ENCODE data around the gene OR5J2. TPM values are rescaled to one million over a fixed set of nuclear protein-coding genes. Genes with fewer than 3 reads are reported as not detected.

The OR5J2 gene
- total and polyA plus RNA-seq, 2 of the 4 experiments (the other 2 are of a cell fraction), result not detected

Other genes starting within 250 kb of the OR5J2 start
- not detected in 2 replicates for gene OR5I1, start 240.2 kb upstream of the OR5J2 start, total RNA-seq (2012; rRNA removed)
- gene OR5I1, start 240.2 kb upstream of the OR5J2 start, polyA plus RNA-seq (2012; rRNA removed), result not detected in 2 replicates
- not detected in 2 replicates for gene OR10AG1, start 206.7 kb upstream of the OR5J2 start, total RNA-seq (2012; rRNA removed)
- not detected in 2 replicates for gene OR10AG1, start 206.7 kb upstream of the OR5J2 start, polyA plus RNA-seq (2012; rRNA removed)
- gene OR5F1, start 182.0 kb upstream of the OR5J2 start, total RNA-seq (2012; rRNA removed), result not detected in 2 replicates
- not detected in 2 replicates for gene OR5F1, start 182.0 kb upstream of the OR5J2 start, polyA plus RNA-seq (2012; rRNA removed)
- not detected in 2 replicates for gene OR5AS1, start 149.0 kb upstream of the OR5J2 start, total RNA-seq (2012; rRNA removed)
- not detected in 2 replicates for gene OR5AS1, start 149.0 kb upstream of the OR5J2 start, polyA plus RNA-seq (2012; rRNA removed)
- gene OR8I2, start 83.3 kb upstream of the OR5J2 start, total RNA-seq (2012; rRNA removed), result not detected in 2 replicates
- not detected in 2 replicates for gene OR8I2, start 83.3 kb upstream of the OR5J2 start, polyA plus RNA-seq (2012; rRNA removed)
- not detected in 2 replicates for gene OR8H2, start 72.9 kb upstream of the OR5J2 start, total RNA-seq (2012; rRNA removed)
- gene OR8H2, start 72.9 kb upstream of the OR5J2 start, polyA plus RNA-seq (2012; rRNA removed), result not detected in 2 replicates
- not detected in 2 replicates for gene OR8H3, start 54.2 kb upstream of the OR5J2 start, total RNA-seq (2012; rRNA removed)
- gene OR8H3, start 54.2 kb upstream of the OR5J2 start, polyA plus RNA-seq (2012; rRNA removed), result not detected in 2 replicates
- gene OR8J3, start 36.4 kb upstream of the OR5J2 start, total RNA-seq (2012; rRNA removed), result not detected in 2 replicates
- gene OR8J3, start 36.4 kb upstream of the OR5J2 start, polyA plus RNA-seq (2012; rRNA removed), result not detected in 2 replicates
- gene OR8K5, start 16.3 kb upstream of the OR5J2 start, total RNA-seq (2012; rRNA removed), result not detected in 2 replicates
- not detected in 2 replicates for gene OR8K5, start 16.3 kb upstream of the OR5J2 start, polyA plus RNA-seq (2012; rRNA removed)
- gene OR5T2, start 57.6 kb downstream of the OR5J2 start, total RNA-seq (2012; rRNA removed), result not detected in 2 replicates
- gene OR5T2, start 57.6 kb downstream of the OR5J2 start, polyA plus RNA-seq (2012; rRNA removed), result not detected in 2 replicates
- not detected in 2 replicates for gene OR5T3, start 75.6 kb downstream of the OR5J2 start, total RNA-seq (2012; rRNA removed)
- gene OR5T3, start 75.6 kb downstream of the OR5J2 start, polyA plus RNA-seq (2012; rRNA removed), result not detected in 2 replicates
- not detected in 2 replicates for gene OR5T1, start 97.5 kb downstream of the OR5J2 start, total RNA-seq (2012; rRNA removed)
- not detected in 2 replicates for gene OR5T1, start 97.5 kb downstream of the OR5J2 start, polyA plus RNA-seq (2012; rRNA removed)
- gene OR8H1, start 115.6 kb downstream of the OR5J2 start, total RNA-seq (2012; rRNA removed), result not detected in 2 replicates
- not detected in 2 replicates for gene OR8H1, start 115.6 kb downstream of the OR5J2 start, polyA plus RNA-seq (2012; rRNA removed)
- not detected in 2 replicates for gene OR8K3, start 138.5 kb downstream of the OR5J2 start, total RNA-seq (2012; rRNA removed)
- gene OR8K3, start 138.5 kb downstream of the OR5J2 start, polyA plus RNA-seq (2012; rRNA removed), result not detected in 2 replicates
- gene OR8K1, start 169.4 kb downstream of the OR5J2 start, total RNA-seq (2012; rRNA removed), result not detected in 2 replicates
- not detected in 2 replicates for gene OR8K1, start 169.4 kb downstream of the OR5J2 start, polyA plus RNA-seq (2012; rRNA removed)
- gene OR8J1, start 177.7 kb downstream of the OR5J2 start, total RNA-seq (2012; rRNA removed), result not detected in 2 replicates
- gene OR8J1, start 177.7 kb downstream of the OR5J2 start, polyA plus RNA-seq (2012; rRNA removed), result not detected in 2 replicates
- gene OR8U1, start 199.0 kb downstream of the OR5J2 start, total RNA-seq (2012; rRNA removed), result not detected in 2 replicates
- not detected in 2 replicates for gene OR8U1, start 199.0 kb downstream of the OR5J2 start, polyA plus RNA-seq (2012; rRNA removed)
- not detected in 2 replicates for gene OR5AL1, start 236.1 kb downstream of the OR5J2 start, total RNA-seq (2012; rRNA removed)
- gene OR5AL1, start 236.1 kb downstream of the OR5J2 start, polyA plus RNA-seq (2012; rRNA removed), result not detected in 2 replicates

Measured in IMR-90 (cell line).